CD4-positive, alpha-beta T cell treated with Interleukin-15 for 1 hour (primary cell): Measurements from ENCODE around the gene FMO3.

Experiments
- DNase-seq: peaks from one replicate; pipeline ENCODE4 v3.0.0-alpha.2; 2020

FMO3 gene

GRCh38 chr1:171117085-171117484, 26.4 kb downstream of the FMO3 start:
- DNase-seq: no peak

- DNase-seq: no peak
These were observed 28.9 kb downstream of the FMO3 start for GRCh38 chr1:171119648-171120047.

GRCh38 chr1:171122299-171122698, 31.6 kb downstream of the FMO3 start:
- no peak for DNase-seq

GRCh38 chr1:171122893-171123292, 32.2 kb downstream of the FMO3 start:
- DNase-seq: no peak

GRCh38 chr1:171126504-171126903, 35.8 kb downstream of the FMO3 start:
- no peak for DNase-seq

GRCh38 chr1:171127099-171127498, 36.4 kb downstream of the FMO3 start:
- no peak for DNase-seq

GRCh38 chr1:171127501-171127900, 36.8 kb downstream of the FMO3 start:
- DNase-seq: no peak

GRCh38 chr1:171128463-171128862, 37.8 kb downstream of the FMO3 start:
- DNase-seq: no peak

GRCh38 chr1:171134204-171134923, 43.7 kb downstream of the FMO3 start:
- DNase-seq: no peak

GRCh38 chr1:171137580-171137979, 46.9 kb downstream of the FMO3 start:
- no peak for DNase-seq

- DNase-seq: no peak
These were observed 48.3 kb downstream of the FMO3 start for GRCh38 chr1:171138980-171139379.

- DNase-seq: no peak
These were observed 49.2 kb downstream of the FMO3 start for GRCh38 chr1:171139890-171140289.

GRCh38 chr1:171140401-171140800, 49.7 kb downstream of the FMO3 start:
- no peak for DNase-seq

GRCh38 chr1:171140956-171141687, 50.4 kb downstream of the FMO3 start:
- no peak for DNase-seq

- no peak for DNase-seq
These were observed 51.1 kb downstream of the FMO3 start for GRCh38 chr1:171141688-171142415.

- DNase-seq: no peak
These were observed 52.0 kb downstream of the FMO3 start for GRCh38 chr1:171142416-171143385.

GRCh38 chr1:171150156-171150555, 59.5 kb downstream of the FMO3 start:
- DNase-seq: no peak

GRCh38 chr1:171152549-171152948, 61.8 kb downstream of the FMO3 start:
- DNase-seq: no peak

GRCh38 chr1:171155484-171155883, 64.8 kb downstream of the FMO3 start:
- no peak for DNase-seq

GRCh38 chr1:171158096-171158495, 67.4 kb downstream of the FMO3 start:
- no peak for DNase-seq

- no peak for DNase-seq
These were observed 67.8 kb downstream of the FMO3 start for GRCh38 chr1:171158551-171158950.

GRCh38 chr1:171159148-171159547, 68.4 kb downstream of the FMO3 start:
- DNase-seq: no peak

GRCh38 chr1:171160211-171160610, 69.5 kb downstream of the FMO3 start:
- no peak for DNase-seq
